Panc1 (cell line): ENCODE data around the gene CT47A7. TPM values are rescaled to one million over a fixed set of nuclear protein-coding genes. Genes with fewer than 3 reads are reported as not detected.

ENCODE experiments used
- total RNA-seq: library from RNA; stranded (reverse); gene quantifications from one replicate; pipeline ENCODE4 v1.2.1, GENCODE V29; 2021; ENCODE audit not compliant: unreplicated experiment

Gene CT47A7
- total RNA-seq, 1 experiment from 2014 or later: not detected

Other genes starting within 250 kb of the CT47A7 start
- not detected for gene CT47B1, start 80.7 kb downstream of the CT47A7 start, total RNA-seq
- gene CT47A11, start 19.4 kb downstream of the CT47A7 start, total RNA-seq: not detected
- not detected for gene CT47A10, start 14.6 kb downstream of the CT47A7 start, total RNA-seq
- gene CT47A9, start 9.7 kb downstream of the CT47A7 start, total RNA-seq: not detected
- gene CT47A8, start 4.9 kb downstream of the CT47A7 start, total RNA-seq: not detected
- gene CT47A6, start 4.9 kb upstream of the CT47A7 start, total RNA-seq: not detected
- not detected for gene CT47A5, start 9.7 kb upstream of the CT47A7 start, total RNA-seq
- not detected for gene CT47A4, start 14.6 kb upstream of the CT47A7 start, total RNA-seq
- gene CT47A3, start 19.5 kb upstream of the CT47A7 start, total RNA-seq: not detected
- not detected for gene CT47A2, start 24.3 kb upstream of the CT47A7 start, total RNA-seq
- not detected for gene CT47A1, start 29.2 kb upstream of the CT47A7 start, total RNA-seq
- gene GLUD2, start 91.0 kb upstream of the CT47A7 start, total RNA-seq: 0.33 TPM